OCI-LY1 (cell line): ENCODE measurements around the gene RAD54L2.

ENCODE experiments used
- H2AFZ ChIP-seq: fragments of 200-600 bp; sonication (generic), shearing (Covaris generic); 2 replicates; pipeline ENCODE4 v1.6.0; 2014; ENCODE audit warnings: antibody characterized with exemption, mild to moderate bottlenecking, low read length
- H3F3A ChIP-seq: fragments of 200-600 bp; sonication (generic), shearing (Covaris generic); 2 replicates; pipeline ENCODE4 v1.6.0; 2014; ENCODE audit warnings: mild to moderate bottlenecking, antibody characterized with exemption, low read length, moderate library complexity; ENCODE audit not compliant: insufficient read depth
- H3K27ac ChIP-seq: fragments of 200-600 bp; sonication (generic); 2 replicates; pipeline ENCODE4 v1.5.1; 2014; ENCODE audit warnings: low read length, mixed run types, mild to moderate bottlenecking, low read depth; ENCODE audit not compliant: poor library complexity, severe bottlenecking
- H3K27me3 ChIP-seq: fragments of 200-600 bp; sonication (generic); 2 replicates; pipeline ENCODE4 v1.6.0; 2014; ENCODE audit warnings: antibody characterized with exemption, mild to moderate bottlenecking, low read length, moderate library complexity; ENCODE audit not compliant: insufficient read depth
- H3K36me3 ChIP-seq: fragments of 200-600 bp; sonication (generic); 2 replicates; pipeline ENCODE4 v1.6.1; 2014; ENCODE audit warnings: mild to moderate bottlenecking, antibody characterized with exemption, low read length, moderate library complexity, mixed read lengths; ENCODE audit not compliant: insufficient read depth
- H3K4me1 ChIP-seq: fragments of 200-600 bp; sonication (generic); 2 replicates; pipeline ENCODE4 v1.5.1; 2014; ENCODE audit warnings: mild to moderate bottlenecking, low read length, moderate library complexity; ENCODE audit not compliant: insufficient read depth, severe bottlenecking
- H3K4me2 ChIP-seq: fragments of 200-600 bp; sonication (generic), shearing (Covaris generic); 2 replicates; pipeline ENCODE4 v1.6.1; 2014; ENCODE audit warnings: low read length
- H3K4me3 ChIP-seq: fragments of 200-600 bp; sonication (generic); 2 replicates; pipeline ENCODE4 v1.5.1; 2014; ENCODE audit warnings: low read length, low read depth, mild to moderate bottlenecking, mixed read lengths; ENCODE audit not compliant: poor library complexity, severe bottlenecking
- H3K79me2 ChIP-seq: fragments of 200-600 bp; shearing (Covaris generic); 2 replicates; pipeline ENCODE4 v1.6.1; 2016; ENCODE audit warnings: mixed run types, low read length, mixed read lengths; ENCODE audit not compliant: insufficient read depth
- H3K9ac ChIP-seq: fragments of 200-600 bp; sonication (generic), shearing (Covaris generic); 2 replicates; pipeline ENCODE4 v1.6.1; 2014; ENCODE audit warnings: mild to moderate bottlenecking, low read length, mixed read lengths
- H3K9me2 ChIP-seq: fragments of 200-600 bp; sonication (generic), shearing (Covaris generic); 2 replicates; pipeline ENCODE4 v1.6.1; 2014; ENCODE audit warnings: low read depth, mild to moderate bottlenecking, low read length, mixed read lengths
- H3K9me3 ChIP-seq: fragments of 200-600 bp; shearing (Covaris generic); 2 replicates; pipeline ENCODE4 v1.6.1; 2014; ENCODE audit warnings: low read length, mixed read lengths
- H4K20me1 ChIP-seq: fragments of 200-600 bp; sonication (generic), shearing (Covaris generic); 2 replicates; pipeline ENCODE4 v1.6.0; 2016; ENCODE audit warnings: mild to moderate bottlenecking, low read length; ENCODE audit not compliant: insufficient read depth
- CTCF ChIP-seq: fragments of 200-600 bp; sonication (generic), shearing (Covaris generic); IDR thresholded peaks from 2 replicates; pipeline ENCODE4 v1.5.1; 2017; ENCODE audit warnings: mild to moderate bottlenecking, antibody characterized with exemption, low read length, moderate library complexity, mixed read lengths
- EZH2 ChIP-seq: fragments of 200-600 bp; sonication (generic), shearing (Covaris generic); IDR thresholded peaks from 2 replicates; pipeline ENCODE4 v1.8.0; 2017; ENCODE audit warnings: borderline replicate concordance, mixed run types, mild to moderate bottlenecking, antibody characterized with exemption, low read length, moderate library complexity, mixed read lengths

RAD54L2 gene

GRCh38 chr3:51544011-51544775 is 5.7 kb downstream of the RAD54L2 start:
- no peak overlapping the region for H3K4me3 ChIP-seq
- H3K36me3 ChIP-seq, result peaks cover 11% of the 10 kb centered on the region; the same call in 1 of the 2 replicates
- no peak overlapping the region for H3K9ac ChIP-seq
- no peak overlapping the region for H3K4me2 ChIP-seq
- no peaks in the 10 kb centered on the region for H3F3A ChIP-seq
- H4K20me1 ChIP-seq, result no peaks in the 10 kb centered on the region
- no peaks in the 10 kb centered on the region for H3K27me3 ChIP-seq
- no peak overlapping the region for H3K27ac ChIP-seq
- TF ChIP-seq EZH2, result no peak
- TF ChIP-seq CTCF, result no peak
- no peak overlapping the region for H2AFZ ChIP-seq
- H3K9me2 ChIP-seq, result no peaks in the 10 kb centered on the region
- no peaks in the 10 kb centered on the region for H3K9me3 ChIP-seq
- peaks cover 13% of the 10 kb centered on the region for H3K79me2 ChIP-seq
- peaks cover 12% of the 10 kb centered on the region for H3K4me1 ChIP-seq

GRCh38 chr3:51547274-51547673 is 8.8 kb downstream of the RAD54L2 start:
- Histone ChIP-seq H3K27ac (no peak overlapping the region), H3K4me1 (no peaks in the 10 kb centered on the region), H3K9me2 (no peaks in the 10 kb centered on the region), H3K4me2 (no peak overlapping the region), H2AFZ (no peak overlapping the region), H3K36me3 (peaks cover 21% of the 10 kb centered on the region; the same call in 1 of the 2 replicates), H3K9ac (no peak overlapping the region), H3K79me2 (no peaks in the 10 kb centered on the region), H3K9me3 (no peaks in the 10 kb centered on the region), H3F3A (no peaks in the 10 kb centered on the region), H3K27me3 (no peaks in the 10 kb centered on the region), H4K20me1 (no peaks in the 10 kb centered on the region), H3K4me3 (no peak overlapping the region)
- TF ChIP-seq EZH2 (no peak), CTCF (no peak)

GRCh38 chr3:51549311-51549710 is 10.8 kb downstream of the RAD54L2 start:
- H3K27me3 ChIP-seq, result no peaks in the 10 kb centered on the region
- TF ChIP-seq EZH2 (no peak), CTCF (no peak)
- no peaks in the 10 kb centered on the region for H3K79me2 ChIP-seq
- no peaks in the 10 kb centered on the region for H3K9me3 ChIP-seq
- H3K4me2 ChIP-seq, result no peak overlapping the region
- no peak overlapping the region for H3K4me3 ChIP-seq
- H3F3A ChIP-seq, result no peaks in the 10 kb centered on the region
- no peaks in the 10 kb centered on the region for H3K4me1 ChIP-seq
- no peak overlapping the region for H3K27ac ChIP-seq
- H3K9me2 ChIP-seq, result no peaks in the 10 kb centered on the region
- H4K20me1 ChIP-seq, result no peaks in the 10 kb centered on the region
- no peak overlapping the region for H2AFZ ChIP-seq
- peaks cover 24% of the 10 kb centered on the region; the same call in 1 of the 2 replicates for H3K36me3 ChIP-seq
- H3K9ac ChIP-seq, result no peak overlapping the region
